Adrenal gland (tissue), 12 donors: ENCODE results near the gene ADARB2. TPM values are rescaled to one million over a fixed set of nuclear protein-coding genes. Genes with fewer than 3 reads are reported as not detected.

ENCODE experiments used
- DNase-seq, 7 donors: peaks; one replicate each; pipeline ENCODE4 v3.0.0-alpha.2; 2019 to 2020
- H3K27ac ChIP-seq, 5 donors: fragments of 200-600 bp; sonication (generic) in 4 of 5; 1 replicate in 3 of 5; 2 replicates in 2 of 5; pipeline versions ENCODE4 v1.5.1 to v1.8.0; 2016 to 2020; ENCODE audit warnings: mild to moderate bottlenecking in 1 of 5
- H3K27me3 ChIP-seq: fragments of 200-600 bp; 2 replicates; pipeline ENCODE4 v1.8.0; 2021
- H3K36me3 ChIP-seq, 2 donors: fragments of 200-600 bp; replicated peaks in 1 of 2; 1 replicate in 1 of 2; 2 replicates in 1 of 2; pipeline versions ENCODE4 v1.5.1 to v1.8.0; 2018 to 2022
- H3K4me1 ChIP-seq, 2 donors: fragments of 200-600 bp; replicated peaks in 1 of 2; 1 replicate in 1 of 2; 2 replicates in 1 of 2; pipeline versions ENCODE4 v1.5.1 to v1.8.0; 2018 to 2021
- H3K4me3 ChIP-seq, 4 donors: fragments of 200-600 bp; sonication (generic) in 3 of 4; one replicate each; pipeline ENCODE4 v1.5.1; 2016 to 2018
- H3K9me3 ChIP-seq, 3 donors: fragments of 200-600 bp; sonication (generic) in 1 of 3; replicated peaks in 1 of 3; 1 replicate in 2 of 3; 2 replicates in 1 of 3; pipeline versions ENCODE4 v1.5.1 to v1.8.0; 2016 to 2021
- POLR2A ChIP-seq, 2 donors: fragments of 450-650 bp; IDR thresholded peaks; one replicate each; pipeline ENCODE4 v1.6.1; 2017; ENCODE audit warnings: antibody characterized with exemption in 2 of 2, mild to moderate bottlenecking in 2 of 2, moderate library complexity in 1 of 2
- WGBS, 4 donors: extraction: QIAGEN DNeasy Blood & Tissue Kit in 2 of 4; methylation state at CpG; one replicate each; pipeline versions ENCODE4 v1.1.5 to v1.1.7; 2013 to 2017; 5-methylcytosine and 5-hydroxymethylcytosine counted together
- intact Hi-C, 2 donors: fragments of 100-400 bp; cut with DNase I; formaldehyde crosslinking; loops; one replicate each; pipeline versions ENCODE4 v1.14.1 to v1.15.0; 2022 to 2023
- polyA plus RNA-seq, 3 donors: library from polyadenylated mRNA; stranded (reverse); fragments of 200-250 nt in 2 of 3; fragments of 350-450 nt in 1 of 3; fragmentation: Illumina TruSeq in 1 of 3; extraction: RNeasy Lipid Tissue Mini Kit (QIAGEN cat#74804) in 1 of 3; gene quantifications; one replicate each; pipeline ENCODE4 v1.2.3, GENCODE V29; 2013 to 2014
- total RNA-seq, 9 donors: library from RNA; depleted of rRNA in 4 of 9; stranded (reverse); fragments of >200 nt in 4 of 9; fragments of 120-200 nt in 1 of 9; fragmentation: NEBNext Ultra II Directional in 1 of 9; extraction: Animal tissue kit (Norgen Biotek cat#: 25700) in 1 of 9; gene quantifications; one replicate each; pipeline versions ENCODE4 v1.1.0 to v1.2.4, GENCODE V29; 2013 to 2023
- TF ChIP-seq, protein P1 (sequence below), 6 experiments: fragments of 450-650 bp in 4 of 6; fragments of 200-600 bp in 2 of 6; sonication (generic) in 1 of 6; IDR thresholded peaks; 1 replicate in 5 of 6; 2 replicates in 1 of 6; pipeline versions ENCODE4 v1.5.1 to v1.8.0; 2016 to 2021; ENCODE audit warnings: antibody characterized with exemption in 6 of 6, mild to moderate bottlenecking in 2 of 6, moderate library complexity in 1 of 6
- donor health status: healthy with polysubstance abuse.
- donor health status: Bipolar disorder and iron deficiency.
- donor health status: DM: yes; HTN: yes; CAD: no.
- donor health status: DM: no; HTN: no; CAD: no.
- donor health status: DM: no; HTN: no; CAD: no.
- donor health status: DM: yes; HTN: yes; CAD: no.

The ADARB2 gene
- total and polyA plus RNA-seq, 12 donors = 0.14 to 3.1 (median 0.91) TPM

DNA sequence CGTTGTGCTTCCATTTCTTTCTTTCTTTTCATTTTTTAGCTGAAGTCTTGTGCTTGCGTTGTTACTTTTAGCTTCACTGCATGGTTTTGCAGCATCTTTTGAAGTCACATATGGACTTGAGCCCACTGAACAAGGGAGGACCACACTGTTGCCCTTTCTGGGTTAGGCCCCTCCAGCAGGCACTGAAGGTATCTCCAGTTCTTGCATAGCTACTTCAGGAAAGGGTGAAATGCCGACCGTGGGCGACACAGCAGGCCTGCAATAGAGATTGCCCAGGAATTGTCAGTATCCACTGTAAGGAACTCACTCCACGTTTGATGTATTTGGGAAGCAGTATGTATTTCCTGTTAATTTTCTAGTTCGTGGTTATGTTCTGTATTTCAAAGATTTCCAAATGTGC lies 596.1 kb downstream of the ADARB2 start:
- WGBS, 4 donors = 57 to 77% (median 68%) methylated on average over 7 of the region's 7 CpGs
- Histone ChIP-seq H3K4me1 (no peaks in the 10 kb centered on the region), H3K9me3 (peaks cover 0 to 13% (median 0%) of the 10 kb centered on the region in 3 donors), H3K36me3 (no peaks in the 10 kb centered on the region), H3K27ac (no peak overlapping the region), H3K4me3 (no peak overlapping the region), H3K27me3 (no peaks in the 10 kb centered on the region)
- intact Hi-C loops = no loop called here
- TF ChIP-seq, protein P1, sequence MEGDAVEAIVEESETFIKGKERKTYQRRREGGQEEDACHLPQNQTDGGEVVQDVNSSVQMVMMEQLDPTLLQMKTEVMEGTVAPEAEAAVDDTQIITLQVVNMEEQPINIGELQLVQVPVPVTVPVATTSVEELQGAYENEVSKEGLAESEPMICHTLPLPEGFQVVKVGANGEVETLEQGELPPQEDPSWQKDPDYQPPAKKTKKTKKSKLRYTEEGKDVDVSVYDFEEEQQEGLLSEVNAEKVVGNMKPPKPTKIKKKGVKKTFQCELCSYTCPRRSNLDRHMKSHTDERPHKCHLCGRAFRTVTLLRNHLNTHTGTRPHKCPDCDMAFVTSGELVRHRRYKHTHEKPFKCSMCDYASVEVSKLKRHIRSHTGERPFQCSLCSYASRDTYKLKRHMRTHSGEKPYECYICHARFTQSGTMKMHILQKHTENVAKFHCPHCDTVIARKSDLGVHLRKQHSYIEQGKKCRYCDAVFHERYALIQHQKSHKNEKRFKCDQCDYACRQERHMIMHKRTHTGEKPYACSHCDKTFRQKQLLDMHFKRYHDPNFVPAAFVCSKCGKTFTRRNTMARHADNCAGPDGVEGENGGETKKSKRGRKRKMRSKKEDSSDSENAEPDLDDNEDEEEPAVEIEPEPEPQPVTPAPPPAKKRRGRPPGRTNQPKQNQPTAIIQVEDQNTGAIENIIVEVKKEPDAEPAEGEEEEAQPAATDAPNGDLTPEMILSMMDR (IDR thresholded peaks at IDR 0.05) = no peak
- no peak for TF ChIP-seq POLR2A (IDR thresholded peaks at IDR 0.05)
- DNase-seq = no peak

GRCh38 chr10:1138529-1138928 lies 598.8 kb downstream of the ADARB2 start:
- intact Hi-C loops = no loop called here
- Histone ChIP-seq H3K36me3 (no peaks in the 10 kb centered on the region), H3K4me1 (no peaks in the 10 kb centered on the region), H3K9me3 (peaks cover 0 to 5% (median 0%) of the 10 kb centered on the region in 3 donors), H3K27me3 (no peaks in the 10 kb centered on the region), H3K27ac (no peak overlapping the region), H3K4me3 (no peak overlapping the region)
- TF ChIP-seq, protein P1 (IDR thresholded peaks at IDR 0.05) = no peak
- TF ChIP-seq POLR2A (IDR thresholded peaks at IDR 0.05) = no peak
- no peak for DNase-seq
- 58 to 77% (median 73%) methylated on average over 1 of the region's 1 CpG for WGBS, 4 donors

GRCh38 chr10:1137499-1138163 lies 599.7 kb downstream of the ADARB2 start:
- 71 to 83% (median 74%) methylated on average over 9 to 10 of the region's 10 CpGs for WGBS, 4 donors
- H3K4me3 ChIP-seq = no peak overlapping the region
- DNase-seq = no peak
- H3K4me1 ChIP-seq = no peaks in the 10 kb centered on the region
- peaks cover 0 to 5% (median 0%) of the 10 kb centered on the region in 3 donors for H3K9me3 ChIP-seq
- no peaks in the 10 kb centered on the region for H3K36me3 ChIP-seq
- no peaks in the 10 kb centered on the region for H3K27me3 ChIP-seq
- TF ChIP-seq POLR2A (IDR thresholded peaks at IDR 0.05) = no peak
- TF ChIP-seq, protein P1 (IDR thresholded peaks at IDR 0.05) = no peak
- H3K27ac ChIP-seq = no peak overlapping the region
- intact Hi-C loops = no loop called here

- no peaks in the 10 kb centered on the region for H3K27me3 ChIP-seq
- no peak overlapping the region for H3K4me3 ChIP-seq
- intact Hi-C loops = no loop called here
- H3K27ac ChIP-seq = no peak overlapping the region
- no peak for DNase-seq
- TF ChIP-seq, protein P1 (IDR thresholded peaks at IDR 0.05) = no peak
- no peak for TF ChIP-seq POLR2A (IDR thresholded peaks at IDR 0.05)
- peaks cover 0 to 5% (median 0%) of the 10 kb centered on the region in 3 donors for H3K9me3 ChIP-seq
- no peaks in the 10 kb centered on the region for H3K4me1 ChIP-seq
- peaks cover 0 to 2% of the 10 kb centered on the region in 2 donors for H3K36me3 ChIP-seq
Measured at GRCh38 chr10:1136268-1136667, 601.1 kb downstream of the ADARB2 start.
